ENCODE data around the gene DUS3L. TPM values are rescaled to one million over a fixed set of nuclear protein-coding genes. Genes with fewer than 3 reads are reported as not detected.

The DUS3L gene
- total RNA-seq, 4 donors from 2014 or later = 19.5 to 45.9 (median 25.0) TPM

DNA sequence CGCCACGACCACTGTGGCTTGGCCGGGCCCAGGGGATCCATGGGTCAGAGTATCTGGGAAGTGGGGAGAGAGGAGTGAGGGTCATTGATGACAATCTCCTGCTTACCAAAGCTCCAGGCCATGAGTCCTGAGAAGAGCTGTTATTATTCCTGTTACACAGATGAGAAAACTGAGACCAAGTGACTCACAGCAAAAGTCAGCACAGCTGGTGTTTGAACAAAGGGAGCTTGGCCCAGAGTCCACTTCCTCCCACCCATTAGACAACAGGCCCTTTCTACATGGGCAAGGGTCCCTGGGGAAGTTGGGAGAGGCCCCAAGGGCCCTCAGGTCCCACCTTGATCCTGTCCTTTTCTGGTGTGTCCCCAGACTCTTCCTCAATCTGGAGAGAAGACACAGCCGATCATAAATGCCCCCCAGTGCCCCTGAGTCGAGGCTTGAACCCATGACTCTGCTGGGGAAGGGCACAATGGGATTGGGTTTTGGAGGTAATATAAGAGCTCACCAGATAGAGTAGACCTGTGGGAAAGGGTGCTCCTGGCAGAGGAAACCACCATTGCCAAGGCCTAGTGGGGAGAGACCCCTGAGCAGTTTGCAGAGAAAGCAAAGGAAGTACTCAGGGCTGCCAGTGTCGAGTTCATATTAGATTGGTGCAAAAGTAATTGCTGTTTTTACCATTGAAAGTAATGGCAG lies 41.7 kb upstream of the DUS3L start:
- Histone ChIP-seq H3K9me3 (no peaks in the 10 kb centered on the region), H3K4me3 (no peak overlapping the region), H3K27me3 (peaks cover 30 to 52% (median 40%) of the 10 kb centered on the region in 3 donors), H3K36me3 (no peaks in the 10 kb centered on the region), H3K27ac (no peak overlapping the region), H3K4me1 (no peaks in the 10 kb centered on the region)
- in situ Hi-C loops (cut with MboI; ENCODE audit: low sequenced_read_pairs in 4 of 4) = no loop called here
- TF ChIP-seq, protein P1, sequence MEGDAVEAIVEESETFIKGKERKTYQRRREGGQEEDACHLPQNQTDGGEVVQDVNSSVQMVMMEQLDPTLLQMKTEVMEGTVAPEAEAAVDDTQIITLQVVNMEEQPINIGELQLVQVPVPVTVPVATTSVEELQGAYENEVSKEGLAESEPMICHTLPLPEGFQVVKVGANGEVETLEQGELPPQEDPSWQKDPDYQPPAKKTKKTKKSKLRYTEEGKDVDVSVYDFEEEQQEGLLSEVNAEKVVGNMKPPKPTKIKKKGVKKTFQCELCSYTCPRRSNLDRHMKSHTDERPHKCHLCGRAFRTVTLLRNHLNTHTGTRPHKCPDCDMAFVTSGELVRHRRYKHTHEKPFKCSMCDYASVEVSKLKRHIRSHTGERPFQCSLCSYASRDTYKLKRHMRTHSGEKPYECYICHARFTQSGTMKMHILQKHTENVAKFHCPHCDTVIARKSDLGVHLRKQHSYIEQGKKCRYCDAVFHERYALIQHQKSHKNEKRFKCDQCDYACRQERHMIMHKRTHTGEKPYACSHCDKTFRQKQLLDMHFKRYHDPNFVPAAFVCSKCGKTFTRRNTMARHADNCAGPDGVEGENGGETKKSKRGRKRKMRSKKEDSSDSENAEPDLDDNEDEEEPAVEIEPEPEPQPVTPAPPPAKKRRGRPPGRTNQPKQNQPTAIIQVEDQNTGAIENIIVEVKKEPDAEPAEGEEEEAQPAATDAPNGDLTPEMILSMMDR (IDR thresholded peaks at IDR 0.05 in 4 of 5, conservative IDR thresholded peaks at IDR 0.05 in 1 of 5) = no peak
- no peak for TF ChIP-seq POLR2A (IDR thresholded peaks at IDR 0.05)
- DNase-seq (no peak), ATAC-seq (no peak)
- intact Hi-C loops (cut with DNase I; ENCODE audit: low total_unique reads) = no loop called here

DNA sequence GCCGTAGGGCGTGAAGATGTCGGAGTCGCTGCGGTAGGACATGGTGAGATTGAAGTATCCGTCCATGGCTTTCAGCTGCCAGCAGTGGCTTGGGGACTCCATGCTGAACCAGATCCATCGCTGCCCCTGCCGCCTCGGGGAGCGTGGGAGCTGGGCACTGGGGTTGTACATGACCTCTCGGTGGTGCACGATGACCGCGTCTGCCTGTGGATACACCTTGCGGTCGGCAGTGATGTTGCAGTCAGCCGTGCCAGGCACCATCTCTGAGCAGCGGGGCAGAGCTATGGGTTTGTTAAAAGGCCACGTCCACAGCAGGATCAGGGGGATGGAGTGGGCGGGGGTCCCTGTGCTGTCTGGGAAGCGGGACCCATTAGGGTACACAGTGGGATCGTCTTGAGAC lies 41.1 kb upstream of the DUS3L start:
- Histone ChIP-seq H3K9me3 (no peaks in the 10 kb centered on the region), H3K4me3 (no peak overlapping the region), H3K4me1 (no peaks in the 10 kb centered on the region), H3K27ac (no peak overlapping the region), H3K36me3 (no peaks in the 10 kb centered on the region), H3K27me3 (peaks cover 34 to 57% (median 43%) of the 10 kb centered on the region in 3 donors)
- TF ChIP-seq, protein P1 (IDR thresholded peaks at IDR 0.05 in 4 of 5, conservative IDR thresholded peaks at IDR 0.05 in 1 of 5) = no peak
- no peak for TF ChIP-seq POLR2A (IDR thresholded peaks at IDR 0.05)
- ATAC-seq (no peak), DNase-seq (no peak)
- intact Hi-C loops (cut with DNase I; ENCODE audit: low total_unique reads) = no loop called here
- in situ Hi-C loops (cut with MboI; ENCODE audit: low sequenced_read_pairs in 4 of 4) = no loop called here

DNA sequence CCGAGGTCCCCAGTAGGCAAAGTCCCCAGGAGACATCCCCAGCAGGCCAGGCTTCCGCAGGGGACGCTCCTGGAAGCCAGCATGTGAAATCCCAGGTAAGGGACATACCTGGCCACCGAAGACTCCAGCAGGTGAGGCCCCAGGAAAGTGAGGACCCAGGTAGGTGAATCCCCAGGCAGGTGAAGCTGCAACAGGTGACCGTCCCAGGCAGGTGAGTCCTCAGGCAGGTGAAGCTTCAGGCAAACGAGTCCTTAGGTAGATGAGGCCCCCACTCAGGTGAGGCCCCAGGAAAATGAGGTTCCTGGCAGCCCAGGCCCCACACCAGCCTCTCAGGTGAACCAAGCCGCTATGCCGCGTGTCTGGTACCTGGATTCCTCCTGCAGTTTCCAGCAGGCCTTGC lies 40.2 kb upstream of the DUS3L start:
- TF ChIP-seq, protein P1 (IDR thresholded peaks at IDR 0.05 in 4 of 5, conservative IDR thresholded peaks at IDR 0.05 in 1 of 5) = no peak
- TF ChIP-seq POLR2A (IDR thresholded peaks at IDR 0.05) = no peak
- no peak overlapping the region for H3K27ac ChIP-seq
- H3K36me3 ChIP-seq = no peaks in the 10 kb centered on the region
- in situ Hi-C loops (cut with MboI; ENCODE audit: low sequenced_read_pairs in 4 of 4) (no loop called here), intact Hi-C loops (cut with DNase I; ENCODE audit: low total_unique reads) (no loop called here)
- no peak for DNase-seq
- H3K4me1 ChIP-seq = no peaks in the 10 kb centered on the region
- H3K9me3 ChIP-seq = no peaks in the 10 kb centered on the region
- H3K27me3 ChIP-seq = peaks cover 43 to 62% (median 47%) of the 10 kb centered on the region in 3 donors
- no peak overlapping the region for H3K4me3 ChIP-seq
- ATAC-seq = no peak

DNA sequence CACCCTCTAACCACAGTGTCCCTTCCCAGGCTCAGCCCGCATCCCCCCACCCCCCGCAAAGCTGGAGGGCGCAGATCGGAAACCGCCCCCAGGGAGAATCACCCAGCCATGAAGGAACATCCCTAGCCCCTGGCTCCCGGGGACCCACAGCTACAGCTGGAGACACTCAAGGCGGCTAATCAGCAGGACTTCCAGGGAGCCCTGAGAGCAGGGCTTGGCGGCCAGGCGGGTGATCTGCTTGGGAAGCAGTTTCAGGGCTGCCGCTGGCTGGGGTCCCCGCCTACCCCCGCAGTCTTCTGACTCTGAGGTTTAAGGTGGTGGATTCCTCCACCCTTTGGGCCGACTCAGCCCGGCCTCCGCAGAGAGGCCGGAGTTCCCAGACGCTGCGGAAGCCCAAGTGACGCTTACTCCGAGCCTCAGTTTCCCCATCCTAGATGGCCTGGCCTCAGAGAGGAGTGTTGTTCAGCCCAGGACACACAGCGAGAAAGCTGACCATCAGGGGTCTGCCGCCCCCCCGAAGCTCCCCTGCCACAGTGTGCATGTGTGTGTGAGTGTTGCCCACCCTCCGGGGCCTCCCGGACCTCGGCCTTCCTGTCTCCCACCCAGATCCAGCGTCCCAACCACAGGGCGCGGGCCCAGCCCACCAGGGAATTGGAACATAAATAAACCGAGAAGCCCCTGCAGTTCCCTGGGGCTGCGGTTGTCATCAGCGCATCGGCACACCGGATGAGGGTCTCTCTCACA lies 38.8 kb upstream of the DUS3L start:
- H3K9me3 ChIP-seq = no peaks in the 10 kb centered on the region
- in situ Hi-C loops (cut with MboI; ENCODE audit: low sequenced_read_pairs in 4 of 4) = no loop called here
- DNase-seq (no peak), ATAC-seq (no peak)
- H3K4me1 ChIP-seq = no peaks in the 10 kb centered on the region
- peaks cover 44 to 65% (median 46%) of the 10 kb centered on the region in 3 donors for H3K27me3 ChIP-seq
- no peak overlapping the region for H3K4me3 ChIP-seq
- intact Hi-C loops (cut with DNase I; ENCODE audit: low total_unique reads) = no loop called here
- TF ChIP-seq, protein P1 (IDR thresholded peaks at IDR 0.05 in 4 of 5, conservative IDR thresholded peaks at IDR 0.05 in 1 of 5) = no peak
- no peak for TF ChIP-seq POLR2A (IDR thresholded peaks at IDR 0.05)
- no peaks in the 10 kb centered on the region for H3K36me3 ChIP-seq
- no peak overlapping the region for H3K27ac ChIP-seq
